Measurements from ENCODE around the gene PRDM16.

DNA sequence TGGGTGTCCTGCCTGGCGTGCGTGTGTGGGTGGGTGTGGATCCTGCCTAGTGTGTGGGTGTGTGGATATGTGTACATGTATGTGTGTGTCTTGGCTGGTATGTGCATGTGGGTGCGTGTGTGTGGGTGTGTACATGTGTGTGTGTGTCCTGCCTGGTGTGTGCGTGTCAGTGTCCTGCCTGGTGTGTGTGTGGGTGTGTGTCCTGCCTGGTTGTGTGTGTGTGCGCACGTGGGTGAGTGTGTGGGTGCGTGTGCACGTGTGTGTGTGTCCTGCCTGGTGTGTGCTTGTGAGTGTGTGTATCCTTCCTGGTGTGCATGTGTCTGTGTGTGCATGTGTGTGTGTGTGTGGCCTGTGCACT is 60.1 kb downstream of the PRDM16 start:
- TF ChIP-seq REST (IDR thresholded peaks at IDR 0.05; ENCODE audit: insufficient read depth in 1 of 2, low read depth in 2 of 2, low read length in 1 of 2), result no peak
- TF ChIP-seq, protein P1, sequence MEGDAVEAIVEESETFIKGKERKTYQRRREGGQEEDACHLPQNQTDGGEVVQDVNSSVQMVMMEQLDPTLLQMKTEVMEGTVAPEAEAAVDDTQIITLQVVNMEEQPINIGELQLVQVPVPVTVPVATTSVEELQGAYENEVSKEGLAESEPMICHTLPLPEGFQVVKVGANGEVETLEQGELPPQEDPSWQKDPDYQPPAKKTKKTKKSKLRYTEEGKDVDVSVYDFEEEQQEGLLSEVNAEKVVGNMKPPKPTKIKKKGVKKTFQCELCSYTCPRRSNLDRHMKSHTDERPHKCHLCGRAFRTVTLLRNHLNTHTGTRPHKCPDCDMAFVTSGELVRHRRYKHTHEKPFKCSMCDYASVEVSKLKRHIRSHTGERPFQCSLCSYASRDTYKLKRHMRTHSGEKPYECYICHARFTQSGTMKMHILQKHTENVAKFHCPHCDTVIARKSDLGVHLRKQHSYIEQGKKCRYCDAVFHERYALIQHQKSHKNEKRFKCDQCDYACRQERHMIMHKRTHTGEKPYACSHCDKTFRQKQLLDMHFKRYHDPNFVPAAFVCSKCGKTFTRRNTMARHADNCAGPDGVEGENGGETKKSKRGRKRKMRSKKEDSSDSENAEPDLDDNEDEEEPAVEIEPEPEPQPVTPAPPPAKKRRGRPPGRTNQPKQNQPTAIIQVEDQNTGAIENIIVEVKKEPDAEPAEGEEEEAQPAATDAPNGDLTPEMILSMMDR (IDR thresholded peaks at IDR 0.05), result no peak
